A673 (cell line): Measurements from ENCODE around the gene FDX2.
"Not testable (repeated sequence)": the region's sequence is repeated elsewhere in the genome, so short reads cannot be mapped to it uniquely, and the experiment has no call there.

ENCODE experiments used
- CTCF ChIP-seq: fragments of 300-800, 200-600 bp; sonication (generic); conservative IDR thresholded peaks from 2 replicates; pipeline ENCODE4 v1.5.1; 2017; ENCODE audit warnings: low read depth, mild to moderate bottlenecking, antibody characterized with exemption, low read length, moderate library complexity, mixed read lengths
- EZH2 ChIP-seq: fragments of 200-600 bp; sonication (generic); IDR thresholded peaks from 2 replicates; pipeline ENCODE4 v1.6.1; 2017; ENCODE audit warnings: borderline replicate concordance, low read depth, mild to moderate bottlenecking, mixed read lengths, antibody characterized with exemption, low read length; ENCODE audit not compliant: poor library complexity, severe bottlenecking

GRCh38 chr19:10282043-10282442 lies 33.8 kb downstream of the FDX2 start:
- not testable (repeated sequence) for TF ChIP-seq EZH2, CTCF
